H1 (cell line): Measurements from ENCODE around the gene CAPN7. TPM values are rescaled to one million over a fixed set of nuclear protein-coding genes. Genes with fewer than 3 reads are reported as not detected.

Experiments used
- CTCF ChIA-PET: fragments of 300-600 bp; sonication (Branson Sonifier 250); formaldehyde crosslinking; loops from one replicate; lab custom pipeline; 2021; ENCODE audit not compliant: partially characterized antibody; lab: Charles Lee
- POLR2A ChIA-PET: fragments of 300-600 bp; sonication (Branson Sonifier 250); formaldehyde crosslinking; loops from one replicate; lab custom pipeline; 2021; ENCODE audit warnings: inconsistent platforms; ENCODE audit not compliant: partially characterized antibody; lab: Charles Lee
- DNase-seq, 2 experiments: peaks; one replicate each; pipeline versions ENCODE4 v3.0.0 to v3.0.0-alpha.2; 2010 to 2022; ENCODE audit warnings: low spot score in 2 of 2, low read depth in 1 of 2, mixed read lengths in 1 of 2
- FAIRE-seq: peaks from 2 replicates; lab custom pipeline; 2011; peaks lifted over from hg19 to GRCh38; lab: Jason Lieb, UNC
- H2AFZ ChIP-seq: 2 replicates; pipeline ENCODE4 v1.8.1; 2012; ENCODE audit warnings: low read length, inconsistent platforms
- H2AK5ac ChIP-seq: 2 replicates; pipeline ENCODE4 v1.6.1; 2013; ENCODE audit warnings: low read depth, low read length
- H2BK120ac ChIP-seq: replicated peaks from 2 replicates; pipeline ENCODE3; 2013; ENCODE audit warnings: low read depth, low read length, inconsistent platforms
- H2BK12ac ChIP-seq: 2 replicates; pipeline ENCODE4 v1.6.1; 2013; ENCODE audit warnings: low read depth, low read length
- H2BK15ac ChIP-seq: 2 replicates; pipeline ENCODE4 v1.6.1; 2013; ENCODE audit warnings: low read length
- H2BK20ac ChIP-seq: 2 replicates; pipeline ENCODE4 v1.6.1; 2013; ENCODE audit warnings: low read length
- H2BK5ac ChIP-seq: 2 replicates; pipeline ENCODE4 v1.6.1; 2013; ENCODE audit warnings: low read depth, low read length
- H3K14ac ChIP-seq: 2 replicates; pipeline ENCODE4 v1.6.1; 2013; ENCODE audit warnings: inconsistent platforms; ENCODE audit not compliant: insufficient read length
- H3K18ac ChIP-seq: 2 replicates; pipeline ENCODE4 v1.6.1; 2013; ENCODE audit warnings: low read length; ENCODE audit errors: extremely low read depth
- H3K23ac ChIP-seq: 2 replicates; pipeline ENCODE4 v1.6.1; 2013; ENCODE audit warnings: inconsistent platforms; ENCODE audit not compliant: insufficient read length
- H3K23me2 ChIP-seq: 2 replicates; pipeline ENCODE4 v1.6.1; 2013; ENCODE audit warnings: low read depth, low read length
- H3K27ac ChIP-seq: 2 replicates; pipeline ENCODE4 v1.6.1; 2011; ENCODE audit warnings: low read depth, low read length, inconsistent platforms
- H3K27me3 ChIP-seq, 4 experiments: replicated peaks in 1 of 4; 1 replicate in 1 of 4; 2 replicates in 3 of 4; pipeline versions ENCODE4 v1.6.1 to v1.8.1; 2011 to 2013; ENCODE audit warnings: low read length in 3 of 4, mild to moderate bottlenecking in 3 of 4, inconsistent platforms in 2 of 4, mixed read lengths in 2 of 4, moderate library complexity in 1 of 4; ENCODE audit not compliant: control insufficient read depth in 3 of 4, insufficient read depth in 3 of 4; ENCODE audit errors: extremely low read depth in 1 of 4
- H3K36me3 ChIP-seq, 4 experiments: 2 replicates each; pipeline versions ENCODE4 v1.6.1 to v1.8.1; 2011 to 2013; ENCODE audit warnings: mild to moderate bottlenecking in 4 of 4, low read length in 3 of 4, moderate library complexity in 2 of 4, control low read depth in 1 of 4, inconsistent platforms in 1 of 4; ENCODE audit not compliant: insufficient read depth in 4 of 4, control insufficient read depth in 2 of 4
- H3K4ac ChIP-seq: replicated peaks from 2 replicates; pipeline ENCODE3; 2013; ENCODE audit warnings: low read length, low read depth, mixed read lengths, inconsistent platforms; ENCODE audit not compliant: insufficient read length
- H3K4me1 ChIP-seq, 4 experiments: replicated peaks in 1 of 4; 1 replicate in 1 of 4; 2 replicates in 3 of 4; pipeline versions ENCODE4 v1.6.1 to v1.8.1; 2011 to 2013; ENCODE audit warnings: low read length in 3 of 4, inconsistent platforms in 2 of 4, mixed read lengths in 1 of 4; ENCODE audit not compliant: insufficient read depth in 4 of 4, control insufficient read depth in 3 of 4
- H3K4me2 ChIP-seq, 2 experiments: 2 replicates each; pipeline versions ENCODE4 v1.6.1 to v1.8.1; 2011 to 2013; ENCODE audit warnings: low read depth in 2 of 2, low read length in 2 of 2, control low read depth in 1 of 2, inconsistent platforms in 1 of 2, mild to moderate bottlenecking in 1 of 2; ENCODE audit not compliant: insufficient read depth in 1 of 2
- H3K4me3 ChIP-seq, 4 experiments: fragments of 200-600, 300-600 bp in 1 of 4; sonication (generic), shearing (Covaris generic), sonication (Bioruptor Twin) in 1 of 4; 2 replicates each; pipeline versions ENCODE4 v1.5.1 to v1.8.1; 2011 to 2016; ENCODE audit warnings: low read length in 4 of 4, low read depth in 3 of 4, control low read depth in 2 of 4, inconsistent platforms in 2 of 4, mild to moderate bottlenecking in 2 of 4, mixed read lengths in 1 of 4, moderate library complexity in 1 of 4; ENCODE audit not compliant: insufficient read depth in 2 of 4; ENCODE audit errors: extremely low read depth in 1 of 4
- H3K56ac ChIP-seq: replicated peaks from 2 replicates; pipeline ENCODE3; 2013; ENCODE audit warnings: low read depth, mild to moderate bottlenecking, mixed read lengths, low read length, inconsistent platforms; ENCODE audit not compliant: insufficient read length
- H3K79me1 ChIP-seq: 2 replicates; pipeline ENCODE4 v1.6.1; 2013; ENCODE audit warnings: low read depth, low read length, control low read depth
- H3K79me2 ChIP-seq, 2 experiments: 2 replicates each; pipeline versions ENCODE4 v1.6.1 to v1.8.1; 2012 to 2013; ENCODE audit warnings: low read length in 2 of 2, mild to moderate bottlenecking in 2 of 2, inconsistent platforms in 1 of 2; ENCODE audit not compliant: insufficient read depth in 2 of 2, control insufficient read depth in 1 of 2
- H3K9ac ChIP-seq, 4 experiments: replicated peaks in 1 of 4; 1 replicate in 1 of 4; 2 replicates in 3 of 4; pipeline versions ENCODE4 v1.6.1 to v1.8.1; 2011 to 2013; ENCODE audit warnings: low read depth in 3 of 4, low read length in 3 of 4, control low read depth in 2 of 4, mild to moderate bottlenecking in 2 of 4, moderate library complexity in 2 of 4, inconsistent platforms in 1 of 4; ENCODE audit errors: extremely low read depth in 1 of 4
- H3K9me3 ChIP-seq, 2 experiments: 2 replicates each; pipeline versions ENCODE4 v1.6.1 to v1.8.1; 2012 to 2013; ENCODE audit warnings: mild to moderate bottlenecking in 2 of 2, moderate library complexity in 2 of 2, control low read depth in 1 of 2, inconsistent platforms in 1 of 2, low read depth in 1 of 2, low read length in 1 of 2, mixed read lengths in 1 of 2; ENCODE audit not compliant: insufficient read depth in 2 of 2
- H4K20me1 ChIP-seq, 2 experiments: replicated peaks in 1 of 2; 2 replicates each; pipeline versions ENCODE3 to v1.8.1; 2011 to 2013; ENCODE audit warnings: inconsistent platforms in 2 of 2, low read length in 2 of 2, mild to moderate bottlenecking in 1 of 2; ENCODE audit not compliant: insufficient read depth in 2 of 2, control insufficient read depth in 1 of 2
- H4K5ac ChIP-seq: 2 replicates; pipeline ENCODE4 v1.6.1; 2013; ENCODE audit warnings: low read length, low read depth, mixed read lengths, inconsistent platforms; ENCODE audit not compliant: insufficient read length
- H4K8ac ChIP-seq: 2 replicates; pipeline ENCODE4 v1.8.0; 2013; ENCODE audit warnings: mild to moderate bottlenecking, moderate library complexity, low read length, inconsistent platforms; ENCODE audit not compliant: insufficient read depth; ENCODE audit errors: extremely low read depth
- H4K91ac ChIP-seq: replicated peaks from 2 replicates; pipeline ENCODE3; 2013; ENCODE audit warnings: low read length, mixed read lengths, inconsistent platforms; ENCODE audit not compliant: insufficient read length
- BCL11A ChIP-seq, 2 experiments: IDR thresholded peaks; one replicate each; pipeline ENCODE4 v1.6.1; 2011; ENCODE audit warnings: low read depth in 2 of 2, low read length in 2 of 2, mild to moderate bottlenecking in 2 of 2
- CREB1 ChIP-seq: IDR thresholded peaks from 2 replicates; pipeline ENCODE4 v1.6.1; 2012; ENCODE audit warnings: inconsistent platforms
- EGR1 ChIP-seq: IDR thresholded peaks from 2 replicates; pipeline ENCODE4 v1.6.1; 2011; ENCODE audit warnings: low read depth, low read length, borderline replicate concordance
- EP300 ChIP-seq, 2 experiments: IDR thresholded peaks; 1 replicate in 1 of 2; 2 replicates in 1 of 2; pipeline ENCODE4 v1.6.1; 2011 to 2012; ENCODE audit warnings: low read depth in 2 of 2, low read length in 2 of 2, mild to moderate bottlenecking in 2 of 2, borderline replicate concordance in 1 of 2, inconsistent platforms in 1 of 2, moderate library complexity in 1 of 2
- JUN ChIP-seq: IDR thresholded peaks from 2 replicates; pipeline ENCODE4 v1.6.1; 2011; ENCODE audit warnings: low read depth, mild to moderate bottlenecking, improper control_type of control experiment, low read length
- KDM5A ChIP-seq: fragments of 200-600 bp; IDR thresholded peaks from 2 replicates; pipeline ENCODE4 v1.7.1; 2012; ENCODE audit warnings: mild to moderate bottlenecking, low read length, inconsistent platforms, mixed read lengths
- POU5F1 ChIP-seq: IDR thresholded peaks from 2 replicates; pipeline ENCODE4 v1.6.1; 2011; ENCODE audit warnings: low read depth, mild to moderate bottlenecking, low read length, moderate library complexity
- RAD21 ChIP-seq, 2 experiments: IDR thresholded peaks in 1 of 2; conservative IDR thresholded peaks in 1 of 2; 2 replicates each; pipeline ENCODE4 v1.6.1; 2011; ENCODE audit warnings: low read depth in 2 of 2, low read length in 2 of 2, improper control_type of control experiment in 1 of 2, inconsistent platforms in 1 of 2, mild to moderate bottlenecking in 1 of 2, moderate library complexity in 1 of 2
- RBBP5 ChIP-seq: IDR thresholded peaks from 2 replicates; pipeline ENCODE4 v1.7.1; 2012; ENCODE audit warnings: low read depth, mild to moderate bottlenecking, inconsistent platforms, low read length, moderate library complexity, borderline replicate concordance
- RFX5 ChIP-seq: IDR thresholded peaks from 2 replicates; pipeline ENCODE4 v1.6.1; 2011; ENCODE audit warnings: low read depth, low read length, improper control_type of control experiment, borderline replicate concordance
- RNF2 ChIP-seq: fragments of 200-900, 300-1000 bp; sonication (generic); IDR thresholded peaks from 2 replicates; pipeline ENCODE4 v1.7.1; 2016; ENCODE audit warnings: borderline replicate concordance, low read depth, mild to moderate bottlenecking, antibody characterized with exemption, low read length; ENCODE audit not compliant: poor library complexity, severe bottlenecking; ENCODE audit errors: missing control alignments
- SIN3A ChIP-seq, 2 experiments: IDR thresholded peaks in 1 of 2; conservative IDR thresholded peaks in 1 of 2; 2 replicates each; pipeline ENCODE4 v1.6.1; 2011 to 2012; ENCODE audit warnings: low read length in 2 of 2, improper control_type of control experiment in 1 of 2, low read depth in 1 of 2, mild to moderate bottlenecking in 1 of 2
- SP4 ChIP-seq: IDR thresholded peaks from 2 replicates; pipeline ENCODE4 v1.6.1; 2012; ENCODE audit warnings: low read length, inconsistent platforms
- ZNF274 ChIP-seq: IDR thresholded peaks from 2 replicates; pipeline ENCODE4 v1.7.0; 2012; ENCODE audit warnings: low read length, borderline replicate concordance; ENCODE audit errors: extremely low read depth
- WGBS, 2 experiments: shearing (Covaris generic) in 1 of 2; methylation state at CpG; one replicate each; pipeline versions ENCODE4 v1.1.6 to v1.1.7; 2013 to 2015; ENCODE audit warnings: low lambda C conversion rate in 2 of 2, mixed read lengths in 2 of 2, inconsistent platforms in 1 of 2, low coverage in 1 of 2, missing lambda C conversion rate in 1 of 2; ENCODE audit not compliant: insufficient replicate concordance in 2 of 2, insufficient coverage in 1 of 2, insufficient read length in 1 of 2; ENCODE audit errors: extremely low coverage in 1 of 2, missing lambda C conversion rate in 1 of 2; 5-methylcytosine and 5-hydroxymethylcytosine counted together
- polyA plus RNA-seq, 7 experiments: library from polyadenylated mRNA; depleted of rRNA in 3 of 7; stranded (reverse) in 5 of 7; unstranded in 2 of 7; fragments of >200 nt in 5 of 7; fragments of 200-250 nt in 2 of 7; gene quantifications; 1 replicate in 5 of 7; 2 replicates in 1 of 7; 4 replicates in 1 of 7; pipeline versions ENCODE4 v1.2.1 to v1.2.3, GENCODE V29; 2011 to 2013; ENCODE audit warnings: missing spikeins in 2 of 7, mixed read lengths in 2 of 7
- total RNA-seq: library from RNA; stranded (reverse); fragmentation: NEBNext Ultra II Directional; extraction: Animal tissue kit (Norgen Biotek cat#: 25700); gene quantifications from 2 replicates; pipeline ENCODE4 v1.2.1, GENCODE V29; 2021

CAPN7 gene
- total and polyA plus RNA-seq, 2 of the 8 experiments (the other 6 are each of a cell fraction or from before 2014, with no cell fraction given): 5.3 to 13.2 TPM

- no peaks in the 10 kb centered on the region for H3K23me2 ChIP-seq
- H2BK15ac ChIP-seq: no peak overlapping the region
- H4K8ac ChIP-seq: no peak overlapping the region
- ChIA-PET CTCF (interaction anchor here (1.1 kb wide), 1 partner anchor 108 kb away, joined by 4 read pairs; no protein-coding TSS in a partner anchor), POLR2A (interaction anchor here (0.6 kb wide), 1 partner anchor 277 kb away, joined by 3 read pairs; no protein-coding TSS in a partner anchor)
- no peak overlapping the region for H3K14ac ChIP-seq
- H3K79me2 ChIP-seq: no peaks in the 10 kb centered on the region
- no peak overlapping the region for H3K56ac ChIP-seq
- no peak overlapping the region for H2AFZ ChIP-seq
- H4K91ac ChIP-seq: no peak overlapping the region
- no peaks in the 10 kb centered on the region for H3K4me1 ChIP-seq
- H3K23ac ChIP-seq: no peak overlapping the region
- no peak overlapping the region for H3K4me3 ChIP-seq
- H3K9ac ChIP-seq: no peak overlapping the region
- H2BK12ac ChIP-seq: no peak overlapping the region
- H3K4me2 ChIP-seq: no peak overlapping the region
- peaks cover 4 to 30% (median 13%) of the 10 kb centered on the region in 4 experiments for H3K36me3 ChIP-seq
- no peaks in the 10 kb centered on the region for H3K27me3 ChIP-seq
- no peak overlapping the region for H2BK5ac ChIP-seq
- no peak overlapping the region for H3K18ac ChIP-seq
- no peak overlapping the region for H2BK20ac ChIP-seq
- peaks cover 0 to 2% of the 10 kb centered on the region in 2 experiments for H4K20me1 ChIP-seq
- no peak overlapping the region for H4K5ac ChIP-seq
- H2AK5ac ChIP-seq: no peak overlapping the region
- H2BK120ac ChIP-seq: no peak overlapping the region
- DNase-seq (no peak), FAIRE-seq (no peak)
- H3K79me1 ChIP-seq: no peaks in the 10 kb centered on the region
- no peak overlapping the region for H3K27ac ChIP-seq
- WGBS, 2 experiments: 90% methylated on average over 2 of the region's 2 CpGs; no CpG with 5 or more reads in 1 of the 2 experiments
- H3K4ac ChIP-seq: no peak overlapping the region
- H3K9me3 ChIP-seq: no peaks in the 10 kb centered on the region
- TF ChIP-seq RNF2: no peak
- no peak for TF ChIP-seq SP4
- no peak for TF ChIP-seq ZNF274
- no peak for TF ChIP-seq KDM5A
- no peak for TF ChIP-seq EP300 (IDR thresholded peaks at IDR 0.05; ENCODE audit: borderline replicate concordance in 1 of 2, low read depth in 2 of 2, low read length in 2 of 2)
- no peak for TF ChIP-seq POU5F1
- TF ChIP-seq JUN: no peak
- TF ChIP-seq RFX5: no peak
- TF ChIP-seq EGR1: no peak
- TF ChIP-seq BCL11A (IDR thresholded peaks at IDR 0.05; ENCODE audit: low read depth in 2 of 2, low read length in 2 of 2): no peak
- TF ChIP-seq CREB1: no peak
- no peak for TF ChIP-seq RBBP5
- TF ChIP-seq RAD21 (IDR thresholded peaks at IDR 0.05 in 1 of 2, conservative IDR thresholded peaks at IDR 0.05 in 1 of 2; ENCODE audit: low read depth in 2 of 2, low read length in 2 of 2): no peak
- TF ChIP-seq SIN3A (conservative IDR thresholded peaks at IDR 0.05 in 1 of 2, IDR thresholded peaks at IDR 0.05 in 1 of 2; ENCODE audit: low read depth in 1 of 2, low read length in 2 of 2): no peak
Observed at GRCh38 chr3:15220661-15221060, 14.6 kb downstream of the CAPN7 start.
